ENCODE measurements around the gene CPT1B.

Gene CPT1B

GRCh38 chr22:50568626-50569025 lies 9.6 kb downstream of the CPT1B start:
- DNase-seq, result no peak

DNA sequence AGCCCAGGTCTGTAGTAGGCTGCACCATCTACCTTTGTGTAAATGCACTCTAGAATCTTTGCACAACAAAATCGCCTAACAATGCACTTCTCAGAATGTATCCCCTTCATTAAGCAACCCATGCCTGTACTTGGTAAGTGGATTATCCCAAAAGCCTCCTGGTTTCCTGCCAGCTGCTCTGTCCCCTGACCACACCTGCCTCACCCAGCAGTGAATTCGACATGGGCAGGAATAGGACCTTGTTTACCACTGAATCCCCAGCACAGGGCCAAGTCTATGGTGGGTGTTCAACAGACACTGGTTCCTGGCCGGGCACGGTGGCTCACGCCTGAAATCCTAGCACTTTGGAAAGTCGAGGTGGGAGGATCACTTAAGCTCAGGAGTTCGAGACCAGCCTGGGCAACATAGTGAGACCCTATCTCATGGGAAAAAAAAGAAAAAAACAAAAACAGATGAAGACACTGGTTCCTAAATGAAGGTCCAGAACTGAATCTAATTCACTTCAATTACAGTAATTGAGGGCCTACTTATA lies 10.4 kb downstream of the CPT1B start:
- DNase-seq, result no peak

- no peak for DNase-seq
Measured at GRCh38 chr22:50564289-50564688, 13.9 kb downstream of the CPT1B start.

DNA sequence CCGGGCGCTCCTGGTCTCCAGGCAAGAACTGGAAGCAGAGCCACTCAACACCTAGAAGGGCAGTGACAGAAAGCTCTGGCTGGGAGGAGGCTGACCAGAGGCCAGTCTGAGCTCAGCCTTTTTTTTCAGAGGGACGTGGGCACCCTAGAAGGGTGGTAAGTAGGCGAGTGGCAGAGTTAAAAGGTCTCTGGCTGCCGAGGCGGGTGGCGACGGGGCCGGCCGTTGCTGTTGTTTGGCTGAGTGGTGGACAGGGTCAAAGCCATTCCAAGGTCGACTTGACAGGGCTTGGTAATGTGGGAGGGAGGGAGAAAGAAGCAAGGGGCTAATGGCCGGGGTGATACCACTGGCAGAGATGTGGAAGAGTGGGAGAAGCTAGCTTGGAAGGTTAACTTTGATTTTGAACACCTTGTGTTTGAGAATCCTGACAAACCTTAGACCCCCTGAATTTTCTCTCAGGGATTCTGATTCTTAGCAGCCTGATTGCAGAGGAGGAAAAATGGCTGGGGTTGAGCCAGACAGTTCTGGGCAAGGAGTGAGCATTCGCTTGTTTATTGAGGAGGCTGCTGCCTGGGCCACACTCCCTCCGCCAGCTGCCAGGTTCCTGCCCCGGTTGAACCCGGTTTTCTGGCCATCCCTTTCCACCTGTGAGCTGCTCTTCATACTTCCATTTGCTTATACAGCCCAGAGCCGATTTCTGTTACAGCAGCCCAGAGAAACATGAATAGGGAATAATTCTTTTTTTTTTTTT lies 14.6 kb downstream of the CPT1B start:
- DNase-seq, result no peak

GRCh38 chr22:50562523-50563412 lies 15.5 kb downstream of the CPT1B start, which contains the start of gene SYCE3:
TSS of gene SYCE3 (minus strand) at chr22:50562919. CDS start at chr22:50556405, 6,514 bp downstream.
- peak; percentile 85 to 88 for DNase-seq

DNA sequence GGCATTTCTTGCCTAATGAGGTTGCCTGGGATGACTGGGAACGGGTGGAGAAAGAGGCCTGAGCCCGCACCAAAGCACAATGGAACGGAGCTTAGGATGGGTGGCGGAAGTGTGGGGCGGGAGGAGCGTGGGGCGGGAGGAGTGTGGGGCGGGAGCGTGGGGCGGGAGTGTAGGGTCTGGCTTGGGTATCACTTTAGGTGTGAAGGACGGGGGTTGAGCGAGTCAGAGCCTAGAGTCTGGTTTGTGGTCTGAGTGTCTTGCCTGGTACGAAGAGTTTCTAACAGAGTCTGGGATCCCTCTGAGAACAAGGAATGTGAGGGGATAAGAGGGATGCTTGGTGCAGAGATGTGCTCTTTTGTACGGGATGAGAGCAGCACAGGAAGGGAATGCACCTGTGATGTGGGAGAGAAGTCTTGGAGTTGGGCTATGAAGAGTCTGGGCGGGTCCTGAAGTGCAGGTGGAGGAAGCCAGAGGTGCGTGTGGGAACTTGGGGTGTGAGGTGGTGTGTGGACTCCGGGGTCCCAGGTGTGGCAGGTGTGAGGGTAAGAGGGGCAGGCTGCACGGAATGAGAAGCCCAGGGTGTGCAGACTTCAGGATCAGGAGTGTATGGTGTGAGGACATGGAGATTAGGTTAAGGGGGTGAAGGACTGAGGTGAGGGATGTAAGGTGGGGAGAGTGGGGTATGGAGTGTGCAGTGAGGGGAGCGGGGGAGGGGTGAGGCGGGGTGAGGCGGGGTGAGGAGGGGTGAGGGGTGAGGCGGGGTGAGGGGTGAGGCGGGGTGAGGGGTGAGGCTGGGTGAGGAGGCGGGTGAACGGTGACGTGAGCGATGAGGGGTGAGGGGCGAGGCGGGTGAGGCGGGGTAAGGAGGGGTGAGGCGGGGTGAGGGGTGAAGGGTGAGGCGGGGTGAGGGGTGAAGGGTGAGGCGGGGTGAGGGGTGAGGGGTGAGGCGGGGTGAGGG lies 16.5 kb downstream of the CPT1B start:
- DNase-seq, result no peak

GRCh38 chr22:50560034-50560433 lies 18.2 kb downstream of the CPT1B start:
- no peak for DNase-seq

DNA sequence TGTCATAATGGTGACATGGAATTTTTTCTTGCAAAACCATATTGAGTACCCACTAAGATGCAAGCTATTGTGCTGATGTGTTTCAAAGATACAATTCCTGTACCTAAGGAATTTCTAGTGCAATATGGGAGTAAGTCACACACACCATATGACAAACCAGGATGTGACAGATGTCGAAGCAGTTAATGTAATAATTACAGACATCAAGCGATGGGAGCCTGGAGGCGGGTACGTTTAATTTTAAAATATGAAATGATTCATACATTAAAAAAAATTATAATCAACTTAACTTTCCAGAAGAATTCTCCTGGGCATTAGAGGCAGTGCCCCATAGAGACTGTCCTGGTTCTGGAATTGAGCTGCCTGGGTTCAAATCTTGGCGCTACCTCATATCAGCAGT lies 21.5 kb downstream of the CPT1B start:
- DNase-seq, result no peak

DNA sequence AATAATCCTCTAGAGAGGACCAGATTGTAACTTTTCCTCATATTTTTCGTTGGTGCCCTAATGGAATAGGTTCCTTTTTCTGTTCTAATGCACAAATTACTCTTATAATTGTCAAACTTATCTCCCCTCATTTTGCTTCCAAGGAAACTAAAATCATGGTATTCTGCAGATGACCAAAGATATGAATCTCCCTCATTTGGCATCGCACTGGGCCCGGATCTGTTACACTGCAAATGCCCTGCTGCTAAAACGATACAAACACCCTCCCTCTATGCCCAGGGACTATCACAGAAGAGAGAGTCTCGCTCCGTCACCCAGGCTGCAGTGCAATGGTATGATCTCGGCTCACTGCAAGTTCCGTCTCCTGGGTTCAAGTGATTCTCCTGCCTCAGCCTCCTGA lies 24.9 kb downstream of the CPT1B start:
- no peak for DNase-seq

DNA sequence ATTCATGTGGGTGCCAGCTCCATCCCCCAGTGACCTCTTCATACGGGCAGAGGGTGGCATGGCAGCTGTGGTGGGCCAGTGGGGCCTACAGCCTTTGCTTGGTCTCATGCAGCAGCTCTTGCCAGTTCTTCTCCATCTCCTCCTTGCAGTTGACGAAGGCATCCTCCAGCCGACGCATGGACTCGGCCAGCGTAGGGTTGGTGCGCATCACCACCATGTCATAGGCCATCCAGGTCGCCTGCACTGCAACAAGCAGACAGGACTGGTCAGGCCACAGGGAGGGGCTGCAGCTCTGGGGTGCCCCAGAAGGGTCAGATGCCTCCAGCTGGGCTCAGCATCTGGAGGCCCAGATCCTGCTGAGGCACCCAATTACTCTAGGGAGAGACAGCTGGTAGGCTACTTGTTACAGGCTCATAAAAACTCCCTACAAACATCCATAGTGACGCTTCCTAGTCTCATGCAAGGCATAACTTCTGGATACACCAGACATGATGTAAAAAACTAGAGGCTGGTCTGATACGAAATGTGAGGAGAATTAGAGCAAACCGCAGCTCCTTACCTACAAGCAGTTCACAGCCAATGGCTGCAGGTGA lies 27.0 kb downstream of the CPT1B start:
- DNase-seq, result no peak

- no peak for DNase-seq
Measured at GRCh38 chr22:50550395-50550794, 27.8 kb downstream of the CPT1B start.

- no peak for DNase-seq
Measured at GRCh38 chr22:50548921-50549790, 29.1 kb downstream of the CPT1B start.

DNA sequence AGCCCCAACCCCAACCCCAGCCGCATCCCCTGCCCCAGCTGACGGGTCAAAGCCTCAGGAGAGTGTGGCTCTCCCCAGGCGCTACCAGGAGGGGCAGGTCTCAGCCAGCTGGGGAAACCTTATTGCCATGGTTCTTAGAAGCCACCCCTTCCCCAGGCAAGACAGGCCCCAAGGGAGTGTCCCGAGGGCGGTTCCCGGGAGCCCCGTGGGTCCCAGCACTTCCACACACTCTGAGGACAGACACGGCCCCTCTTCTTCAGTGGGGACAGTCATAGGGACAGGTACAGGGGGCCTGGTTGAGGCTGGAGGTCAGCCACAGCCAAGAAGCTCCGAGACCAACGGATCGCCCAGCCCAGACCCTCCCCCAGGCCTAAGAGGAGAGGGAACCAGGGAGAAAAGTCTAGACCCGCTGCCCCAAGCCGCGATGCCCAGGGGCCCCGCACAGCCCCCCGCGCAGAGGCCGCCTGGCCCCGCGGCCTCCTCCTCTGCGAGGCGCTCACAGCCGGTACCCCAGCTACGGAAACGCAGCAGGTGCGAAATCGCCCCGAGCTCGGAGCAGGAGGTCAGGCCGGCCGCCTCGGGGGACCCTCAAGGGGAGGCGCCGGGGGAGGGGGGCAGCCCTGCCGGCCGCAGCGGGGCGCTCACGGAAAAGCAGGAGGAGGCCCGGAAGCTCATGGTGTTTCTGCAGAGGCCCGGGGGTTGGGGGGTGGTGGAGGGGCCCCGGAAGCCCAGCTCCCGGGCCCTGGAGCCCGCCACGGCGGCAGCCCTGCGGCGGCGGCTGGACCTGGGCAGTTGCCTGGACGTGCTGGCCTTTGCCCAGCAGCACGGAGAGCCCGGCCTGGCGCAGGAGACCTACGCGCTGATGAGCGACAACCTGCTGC lies 29.9 kb downstream of the CPT1B start:
- peak in 1 of 2 donors; percentile 27 for DNase-seq

DNA sequence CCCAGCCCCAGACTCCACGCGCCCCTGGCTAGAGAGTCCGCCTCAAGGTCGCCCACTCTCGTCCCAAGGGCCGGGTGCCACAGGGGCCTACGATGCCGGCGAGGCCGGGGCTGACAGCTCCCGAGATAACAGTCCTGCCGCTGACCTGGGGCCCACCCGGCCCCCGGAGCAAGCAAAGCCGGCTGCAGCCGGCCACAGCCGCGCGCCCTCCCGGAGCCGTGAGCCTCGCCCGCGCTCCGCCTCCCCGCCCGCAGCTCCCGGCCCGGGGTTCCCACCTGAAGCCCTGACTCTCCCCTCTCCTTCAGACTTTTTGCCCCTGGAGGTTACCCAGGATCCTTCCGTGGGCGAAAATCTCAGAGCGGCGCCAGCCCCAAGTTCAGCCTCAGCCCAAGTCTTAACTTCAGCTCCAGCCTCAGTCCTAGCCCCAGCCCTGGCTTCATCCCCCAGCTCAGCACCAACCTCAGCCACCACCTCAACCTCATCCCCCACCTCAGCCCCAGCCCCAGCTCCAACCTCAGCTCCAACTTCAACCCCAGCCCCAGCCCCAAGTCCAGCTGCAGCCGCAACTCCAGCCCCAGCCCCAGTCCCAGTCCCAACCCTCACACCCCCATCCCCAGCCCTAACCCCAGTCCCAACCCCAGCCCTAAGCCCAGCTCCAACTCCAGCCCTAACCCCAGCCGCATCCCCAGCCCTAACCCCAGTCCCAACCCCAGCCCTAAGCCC lies 30.8 kb downstream of the CPT1B start:
- DNase-seq, result no peak

DNA sequence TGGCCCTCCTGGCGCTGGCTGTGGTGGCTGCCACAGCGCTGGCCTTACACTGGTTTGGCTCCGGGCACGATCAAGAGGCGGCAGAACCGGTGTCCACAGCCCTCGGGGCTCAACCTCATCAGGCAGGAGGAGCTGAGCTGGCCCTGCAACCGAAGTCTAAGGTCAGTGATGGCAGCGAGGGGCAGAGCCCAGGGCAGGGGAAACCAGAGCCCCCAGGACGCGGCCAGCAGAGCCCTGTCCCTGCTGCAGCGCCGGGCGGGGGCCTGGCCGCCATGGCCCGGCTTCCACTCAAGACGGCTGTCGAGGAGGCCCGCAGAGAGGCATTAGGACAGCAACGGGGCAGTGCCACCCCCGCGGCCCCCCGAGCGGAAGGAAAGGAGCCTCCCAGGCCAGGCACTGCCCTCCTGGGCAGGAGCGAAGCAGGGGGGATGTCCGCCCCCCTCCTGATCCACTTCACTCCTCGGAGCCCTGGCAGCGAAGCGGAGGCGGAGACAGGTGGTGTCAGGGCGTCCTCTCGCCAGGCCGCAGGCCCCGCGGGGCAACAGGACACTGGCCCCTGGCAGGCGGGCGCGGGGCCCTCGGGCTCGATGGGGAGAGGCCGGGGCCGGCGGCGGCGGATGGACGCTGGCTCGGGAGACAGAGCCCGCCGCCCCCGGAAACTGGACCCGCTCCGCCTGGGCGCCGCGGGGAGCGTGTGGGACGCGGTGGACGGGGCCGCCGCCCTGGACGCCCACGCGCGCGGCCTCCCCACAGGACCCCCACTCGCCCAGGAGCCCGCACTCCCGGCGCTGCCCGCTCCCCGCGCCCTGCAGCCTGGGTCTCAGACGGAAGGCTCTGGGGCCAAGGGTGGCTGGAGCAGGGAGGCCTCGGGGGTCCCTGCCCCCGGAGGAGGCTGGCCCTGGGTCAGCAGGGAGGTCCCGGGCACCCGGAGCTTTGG lies 31.6 kb downstream of the CPT1B start:
- no peak for DNase-seq

DNA sequence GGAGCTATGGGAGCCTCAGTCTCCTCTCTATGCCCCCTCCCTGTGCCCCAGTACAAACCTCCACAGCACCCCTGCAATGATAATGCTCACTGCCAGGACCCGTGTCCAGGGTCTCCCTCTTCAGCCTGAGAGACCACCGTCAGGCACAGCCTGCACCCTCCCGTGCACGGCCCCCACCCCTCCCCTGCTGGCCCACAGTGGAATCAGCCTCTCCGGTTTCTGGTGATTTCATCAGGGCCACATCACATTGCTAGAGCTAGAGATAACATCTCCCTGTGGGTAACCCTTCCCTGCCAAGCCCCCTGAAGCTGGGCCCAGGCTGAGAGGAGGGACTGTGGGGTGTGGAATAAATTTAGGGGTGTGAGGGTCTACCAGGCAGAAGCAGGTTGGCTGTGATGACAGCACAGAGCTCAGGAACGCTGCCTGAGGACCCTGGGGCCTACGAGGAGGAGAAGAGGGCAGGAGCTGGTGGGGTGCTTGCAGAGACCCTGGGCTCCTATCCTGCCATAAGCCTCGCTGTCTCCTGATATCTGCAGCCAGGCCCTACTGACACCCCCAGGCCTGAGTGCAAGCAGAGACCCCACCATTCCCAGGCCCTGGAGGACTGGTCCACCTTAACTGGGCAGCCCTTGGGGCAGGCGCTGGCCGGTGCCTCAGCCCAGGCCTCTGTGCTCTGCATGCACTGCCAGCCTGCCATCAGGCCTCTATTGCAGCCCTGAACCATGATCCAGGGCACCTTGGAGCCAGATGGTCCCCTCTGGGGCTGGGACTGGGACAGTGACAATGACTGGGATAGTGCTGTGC lies 32.5 kb downstream of the CPT1B start, which contains the start of gene KLHDC7B:
Gene KLHDC7B (plus strand): TSS at position 378 of the 804 bp plus-strand sequence. CDS start 345 bp downstream, at position 723.
- no peak for DNase-seq

GRCh38 chr22:50544746-50545253 lies 33.4 kb downstream of the CPT1B start:
- DNase-seq, result no peak
